Large intestine (tissue), 12 donors: ENCODE results near the gene KDM4D. TPM values are rescaled to one million over a fixed set of nuclear protein-coding genes. Genes with fewer than 3 reads are reported as not detected.
"Not testable (repeated sequence)": the region's sequence is repeated elsewhere in the genome, so short reads cannot be mapped to it uniquely, and the experiment has no call there.

Source experiments
- DNase-seq, 2 donors: peaks; one replicate each; pipeline versions ENCODE4 v3.0.0 to v3.0.0-alpha.2; 2013
- H3K27ac ChIP-seq: one replicate; pipeline ENCODE4 v1.5.1; 2013; ENCODE audit warnings: low read length
- H3K27me3 ChIP-seq: 2 replicates; pipeline ENCODE4 v1.6.1; 2013; ENCODE audit warnings: low read length; ENCODE audit not compliant: control insufficient read depth, insufficient read depth
- H3K36me3 ChIP-seq: 2 replicates; pipeline ENCODE4 v1.6.1; 2013; ENCODE audit warnings: low read length; ENCODE audit not compliant: control insufficient read depth, insufficient read depth
- H3K4me1 ChIP-seq: one replicate; pipeline ENCODE4 v1.6.1; 2013; ENCODE audit warnings: low read length; ENCODE audit not compliant: control insufficient read depth, insufficient read depth
- H3K4me3 ChIP-seq: one replicate; pipeline ENCODE4 v1.5.1; 2013; ENCODE audit warnings: low read length
- H3K9me3 ChIP-seq: one replicate; pipeline ENCODE4 v1.6.1; 2013; ENCODE audit warnings: mild to moderate bottlenecking, low read depth, low read length, moderate library complexity; ENCODE audit not compliant: control insufficient read depth
- WGBS: methylation state at CpG from one replicate; pipeline ENCODE4 v1.1.5; 2013; ENCODE audit warnings: low lambda C conversion rate; ENCODE audit not compliant: insufficient coverage; 5-methylcytosine and 5-hydroxymethylcytosine counted together
- long read RNA-seq, 11 donors: transcript quantifications; one replicate each; lab custom pipeline, GENCODE V29; 2026
- polyA plus RNA-seq: library from polyadenylated mRNA; unstranded; fragments of 120-200 nt; gene quantifications from one replicate; pipeline ENCODE4 v1.2.1, GENCODE V29; 2013

Gene KDM4D
- 0.67 TPM for polyA plus RNA-seq
- long read RNA-seq, donor 1, partial matches to known transcripts = 0 of 1 reads
- long read RNA-seq, donor 1, other reads (novel, unspliced or antisense) = 0 of 1 reads
- long read RNA-seq, donor 2, partial matches to known transcripts = 0 of 1 reads
- long read RNA-seq, donor 2, other reads (novel, unspliced or antisense) = 0 of 1 reads
- long read RNA-seq, donor 3 = 0 reads
- long read RNA-seq, donor 4 = 0 reads
- long read RNA-seq, donor 5 = 0 reads
- long read RNA-seq, donor 6, partial matches to known transcripts = 0 of 2 reads
- long read RNA-seq, donor 6, other reads (novel, unspliced or antisense) = 0 of 2 reads
- long read RNA-seq, donor 7, partial matches to known transcripts = 0 of 1 reads
- long read RNA-seq, donor 7, other reads (novel, unspliced or antisense) = 0 of 1 reads
- long read RNA-seq, donor 8 = 0 reads
- long read RNA-seq, donor 9 = 0 reads
- long read RNA-seq, donor 10 = 0 reads
- long read RNA-seq, donor 11 = 0 reads

DNA sequence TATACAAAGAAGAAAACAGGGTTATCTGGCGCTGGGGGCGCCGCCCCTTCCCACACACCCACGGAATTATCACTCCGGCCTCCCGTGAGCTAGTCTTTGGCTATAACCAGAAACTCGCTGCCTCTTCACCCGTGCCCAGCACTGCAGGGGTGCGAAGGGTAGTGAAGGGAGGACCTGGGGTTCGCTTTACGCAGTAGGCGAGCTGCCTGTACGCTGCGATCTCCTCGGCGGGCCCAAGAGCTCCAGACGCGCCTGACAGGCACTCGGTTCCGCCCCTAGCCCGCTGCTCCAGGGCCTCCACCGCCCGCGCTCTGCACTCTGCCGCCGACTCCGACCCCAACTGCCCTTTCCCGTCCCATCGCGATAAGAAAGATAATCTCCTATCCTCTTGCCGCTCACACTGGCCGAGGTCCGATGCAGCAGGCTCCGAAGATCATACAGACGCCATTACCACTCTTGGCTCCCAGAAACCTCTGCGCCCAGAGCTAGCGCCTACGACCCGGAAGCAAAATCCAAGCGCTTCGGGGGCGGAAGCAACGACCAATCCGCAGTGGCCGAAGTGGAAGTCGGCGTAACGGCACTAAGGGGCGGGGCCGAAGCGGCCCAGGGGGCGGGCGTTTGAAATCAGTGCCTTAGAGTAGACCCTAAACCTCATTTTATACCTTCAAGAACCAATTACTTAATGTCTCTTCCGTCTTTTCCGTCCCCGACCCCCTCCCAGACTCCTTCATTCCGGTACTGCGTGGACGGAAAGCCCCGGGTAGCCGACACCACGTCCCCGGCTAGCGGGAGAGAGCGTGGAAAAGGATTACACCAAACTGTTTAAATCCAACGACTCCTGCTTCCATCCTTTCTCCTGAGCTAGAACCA, at the start of gene KDM4D, which contains the start of gene CWC15:
TSS of gene KDM4D (plus strand) at position 611 of the 870 bp plus-strand sequence. CDS start 23,664 bp downstream, outside the sequence.
TSS of gene CWC15 (minus strand) at position 458 of the 870 bp plus-strand sequence. CDS start 1,371 bp downstream, outside the sequence.
- Histone ChIP-seq H3K27ac (peak within 1 kb of the TSS; percentile 70), H3K9me3 (no peaks in the 10 kb centered on the region), H3K36me3 (peaks cover 29% of the 10 kb centered on the region), H3K4me1 (peaks cover 3% of the 10 kb centered on the region), H3K27me3 (no peaks in the 10 kb centered on the region), H3K4me3 (peak within 1 kb of the TSS; percentile 66)
- DNase-seq = peak; percentile 94 to 97
- no CpG with 5 or more reads among the region's 66 CpGs for WGBS

DNA sequence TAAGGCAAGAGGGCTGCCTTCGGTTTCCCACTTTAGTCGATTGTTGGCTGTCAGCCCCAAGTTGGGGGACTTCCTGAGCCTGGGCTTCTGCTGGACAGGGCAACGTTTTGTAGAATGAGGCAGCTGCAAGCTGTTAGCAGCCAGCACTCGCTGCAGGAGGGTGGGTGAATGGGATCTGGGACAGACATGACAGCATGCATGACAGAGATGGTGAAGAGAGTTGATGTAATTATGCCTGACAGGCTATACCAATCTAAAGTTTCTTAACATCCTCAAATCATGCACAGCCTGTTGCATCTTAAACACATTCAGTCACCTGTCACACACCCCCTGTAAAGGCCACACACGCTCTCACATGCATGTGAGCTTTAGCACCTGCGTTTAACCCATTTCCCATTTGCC, 49.3 kb upstream of the KDM4D start:
- Histone ChIP-seq H3K27ac (no peak overlapping the region), H3K27me3 (no peaks in the 10 kb centered on the region), H3K4me3 (no peak overlapping the region), H3K36me3 (no peaks in the 10 kb centered on the region), H3K4me1 (peaks cover 16% of the 10 kb centered on the region), H3K9me3 (peaks cover 3% of the 10 kb centered on the region)
- no CpG with 5 or more reads among the region's 6 CpGs for WGBS
- DNase-seq = peak in 1 of 2 donors; percentile 16

GRCh38 chr11:94924612-94925011, 48.9 kb upstream of the KDM4D start:
- Histone ChIP-seq H3K36me3 (no peaks in the 10 kb centered on the region), H3K9me3 (peaks cover 3% of the 10 kb centered on the region), H3K4me3 (no peak overlapping the region), H3K4me1 (peaks cover 16% of the 10 kb centered on the region), H3K27me3 (no peaks in the 10 kb centered on the region), H3K27ac (peak overlapping the region; percentile 21)
- no peak for DNase-seq
- 89% methylated on average over 1 of the region's 5 CpGs for WGBS

DNA sequence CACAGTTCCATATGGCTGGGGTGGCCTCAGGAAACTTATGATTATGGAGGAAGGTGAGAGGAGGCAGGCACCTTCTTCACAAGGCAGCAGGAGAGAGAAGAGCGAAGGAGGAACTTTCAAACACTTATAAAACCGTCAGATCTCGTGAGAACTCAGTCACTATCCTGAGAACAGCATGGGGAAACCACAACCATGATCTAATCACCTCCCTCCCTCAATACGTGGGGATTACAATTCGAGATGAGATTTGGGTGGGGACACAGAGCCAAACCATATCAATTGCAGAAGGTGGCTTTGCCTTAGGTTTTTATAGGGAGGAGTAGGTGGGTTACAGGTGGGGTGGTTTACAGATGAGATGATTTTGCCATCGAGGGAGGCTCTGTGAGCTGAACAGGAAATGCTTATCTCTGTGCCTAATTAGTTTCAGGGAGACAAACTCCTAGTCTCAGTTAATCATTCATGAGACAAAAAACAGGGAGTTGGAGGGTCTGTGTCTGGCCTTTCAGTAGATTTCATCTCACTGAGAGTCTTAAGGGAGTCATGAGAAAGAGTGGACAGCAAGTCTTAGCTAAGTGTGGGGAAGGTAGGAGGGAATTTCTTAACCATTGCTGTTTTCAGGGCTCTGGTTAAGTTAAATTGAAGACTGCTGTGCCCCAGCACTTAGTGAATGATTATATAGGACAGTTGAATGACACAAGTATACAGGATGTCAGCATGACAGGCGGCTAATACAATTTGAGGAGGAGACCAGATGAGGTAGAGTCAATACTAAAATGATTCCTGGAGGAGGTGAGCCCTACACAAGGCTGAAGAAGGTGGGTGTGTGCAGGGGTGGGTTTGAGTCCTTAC, 47.9 kb upstream of the KDM4D start:
- Histone ChIP-seq H3K4me3 (no peak overlapping the region), H3K27ac (no peak overlapping the region), H3K27me3 (no peaks in the 10 kb centered on the region), H3K36me3 (no peaks in the 10 kb centered on the region), H3K9me3 (peaks cover 3% of the 10 kb centered on the region), H3K4me1 (peaks cover 16% of the 10 kb centered on the region)
- WGBS = no CpG with 5 or more reads among the region's 7 CpGs
- peak in 1 of 2 donors; percentile 20 for DNase-seq

DNA sequence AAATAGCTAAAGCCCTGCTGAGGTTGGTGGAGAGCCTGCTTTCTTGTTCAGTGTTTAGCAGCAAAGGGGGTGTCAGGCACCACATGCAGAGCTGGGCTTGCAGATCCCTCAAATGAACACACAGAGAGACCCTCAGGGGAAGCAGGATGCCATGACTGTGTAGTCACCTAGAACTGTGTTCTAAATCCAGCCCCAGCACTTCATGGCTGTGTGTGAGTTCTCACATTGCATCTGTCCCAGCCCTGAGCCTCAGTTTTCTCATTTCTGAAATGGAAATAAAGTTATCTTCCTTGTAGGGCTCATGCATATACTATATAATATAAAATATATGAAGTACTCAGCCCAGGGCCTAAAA, 47.3 kb upstream of the KDM4D start:
- peaks cover 3% of the 10 kb centered on the region for H3K9me3 ChIP-seq
- no peaks in the 10 kb centered on the region for H3K27me3 ChIP-seq
- peaks cover 16% of the 10 kb centered on the region for H3K4me1 ChIP-seq
- no peak overlapping the region for H3K4me3 ChIP-seq
- no peak for DNase-seq
- peak overlapping the region; percentile 13 for H3K27ac ChIP-seq
- H3K36me3 ChIP-seq = no peaks in the 10 kb centered on the region

DNA sequence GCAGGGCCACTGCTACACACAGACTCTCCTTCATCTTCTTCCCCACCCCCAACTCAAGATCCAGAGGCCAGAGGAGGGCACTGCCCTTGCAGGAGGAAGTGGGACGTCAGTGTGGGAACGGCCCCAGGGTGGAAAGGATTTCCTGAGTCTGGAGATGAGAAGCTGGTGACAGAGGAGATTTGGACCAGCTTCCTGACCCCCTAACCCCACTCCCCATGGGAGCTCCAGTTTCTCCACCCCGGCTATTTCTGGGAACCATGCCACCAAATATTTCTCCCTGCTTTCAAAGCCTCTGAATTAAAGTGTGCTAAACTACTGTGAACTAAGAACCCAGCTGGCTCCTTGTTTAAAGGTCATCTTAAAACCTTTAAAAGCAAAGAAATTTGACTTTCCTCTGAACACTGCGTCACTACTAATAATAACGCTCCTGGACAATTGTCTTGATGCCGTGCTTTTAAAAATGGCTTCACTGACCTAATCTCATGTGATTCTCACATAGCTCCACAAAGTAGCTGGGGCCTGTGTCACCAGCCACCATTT, 46.7 kb upstream of the KDM4D start:
- peak; percentile 53 to 59 for DNase-seq
- H3K36me3 ChIP-seq = no peaks in the 10 kb centered on the region
- H3K4me3 ChIP-seq = no peak overlapping the region
- no peaks in the 10 kb centered on the region for H3K27me3 ChIP-seq
- peak overlapping the region; percentile 34 for H3K27ac ChIP-seq
- peaks cover 16% of the 10 kb centered on the region for H3K4me1 ChIP-seq
- H3K9me3 ChIP-seq = peaks cover 3% of the 10 kb centered on the region
- WGBS = 71% methylated on average over 2 of the region's 6 CpGs

DNA sequence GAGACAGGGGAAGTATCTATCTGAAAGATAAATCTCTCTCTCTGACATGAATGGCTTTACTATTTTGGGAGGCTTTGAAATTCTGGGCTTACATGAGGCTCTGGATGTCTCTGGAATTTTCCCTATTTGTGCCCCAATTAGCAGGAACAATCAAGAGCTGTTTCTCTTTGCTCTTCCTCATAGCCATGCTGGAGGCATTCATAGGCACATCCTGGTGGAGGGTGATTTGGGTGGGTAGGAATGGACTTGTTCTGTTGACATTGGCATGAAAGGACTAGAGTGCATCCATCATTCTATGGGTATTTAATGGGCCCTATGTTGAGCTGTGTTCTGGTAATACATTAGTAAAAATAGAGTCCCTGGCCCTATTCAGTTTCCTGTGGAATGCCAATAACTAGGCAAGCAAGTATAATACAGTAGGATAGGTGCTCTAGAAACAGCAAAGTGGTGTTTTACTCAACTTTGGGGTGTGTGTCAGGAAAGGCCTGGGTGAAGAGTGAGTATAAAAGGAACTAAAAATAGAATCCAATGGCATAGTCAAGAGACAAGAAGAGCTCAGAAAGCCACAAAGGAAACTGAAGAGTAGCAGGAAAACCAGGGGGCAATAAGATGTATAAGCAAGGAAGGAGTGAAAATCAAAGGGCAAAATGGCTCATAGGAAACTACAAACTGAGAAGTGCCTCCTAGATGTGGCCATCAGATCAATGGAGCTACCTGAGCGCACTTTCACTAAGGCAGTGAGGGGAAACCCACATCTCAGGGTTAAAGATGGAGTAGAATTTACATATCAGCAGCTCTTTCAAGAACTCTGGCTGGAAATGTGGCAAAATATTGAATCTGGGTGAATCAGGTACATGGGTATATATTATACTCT, 45.2 kb upstream of the KDM4D start:
- peaks cover 3% of the 10 kb centered on the region for H3K9me3 ChIP-seq
- H3K27me3 ChIP-seq = no peaks in the 10 kb centered on the region
- no CpG with 5 or more reads among the region's 1 CpG for WGBS
- H3K27ac ChIP-seq = no peak overlapping the region
- H3K4me3 ChIP-seq = no peak overlapping the region
- H3K4me1 ChIP-seq = peaks cover 16% of the 10 kb centered on the region
- no peaks in the 10 kb centered on the region for H3K36me3 ChIP-seq
- no peak for DNase-seq

GRCh38 chr11:94932072-94932471, 41.4 kb upstream of the KDM4D start:
- not testable (repeated sequence) for DNase-seq, H3K4me1 ChIP-seq, H3K27ac ChIP-seq, H3K9me3 ChIP-seq, H3K27me3 ChIP-seq, H3K36me3 ChIP-seq, H3K4me3 ChIP-seq

DNA sequence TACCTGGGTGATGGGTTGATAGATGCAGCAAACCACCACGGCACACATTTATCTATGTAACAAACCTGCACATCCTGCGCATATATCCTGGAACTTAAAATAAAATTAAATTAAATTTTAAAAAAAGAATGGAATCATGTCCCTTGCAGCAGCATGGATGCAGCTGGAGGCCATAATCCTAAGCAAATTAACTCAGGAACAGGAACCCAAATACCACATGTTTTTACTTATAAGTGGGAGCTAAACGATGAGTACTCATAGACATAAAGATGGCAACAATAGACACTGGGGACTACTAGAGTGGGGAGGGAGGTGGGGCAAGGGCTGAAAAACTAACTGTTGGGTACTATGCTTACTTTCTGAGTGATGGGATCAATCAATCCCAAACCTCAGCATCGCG, 41.0 kb upstream of the KDM4D start:
- H3K4me3 ChIP-seq = no peak overlapping the region

More for the DNA sequence above, 41.0 kb upstream of the KDM4D start:
- no CpG with 5 or more reads among the region's 5 CpGs for WGBS
- DNase-seq = no peak
- Histone ChIP-seq H3K4me1 (peaks cover under 1% of the 10 kb centered on the region), H3K27me3 (no peaks in the 10 kb centered on the region), H3K36me3 (no peaks in the 10 kb centered on the region), H3K27ac (no peak overlapping the region), H3K9me3 (no peaks in the 10 kb centered on the region)
